Upper lobe of right lung (tissue), 1 donor: ENCODE results near the gene ADAMTS9. TPM values are rescaled to one million over a fixed set of nuclear protein-coding genes. Genes with fewer than 3 reads are reported as not detected.

Experiments
- ATAC-seq: fragments of 200-7000 bp; cut with Tn5 transposase; one replicate; pipeline ENCODE4 v1.9.1; 2020; ENCODE audit warnings: mild to moderate bottlenecking, moderate library complexity
- DNase-seq: peaks from one replicate; pipeline ENCODE4 v3.0.0-alpha.2; 2020
- H3K27ac ChIP-seq: fragments of 200-600 bp; one replicate; pipeline ENCODE4 v1.8.0; 2022
- H3K27me3 ChIP-seq: fragments of 200-600 bp; one replicate; pipeline ENCODE4 v1.8.0; 2022; ENCODE audit warnings: mild to moderate bottlenecking
- H3K36me3 ChIP-seq: fragments of 200-600 bp; one replicate; pipeline ENCODE4 v1.8.0; 2022
- H3K4me1 ChIP-seq: fragments of 200-600 bp; one replicate; pipeline ENCODE4 v1.8.0; 2022
- H3K4me3 ChIP-seq: fragments of 200-600 bp; one replicate; pipeline ENCODE4 v1.8.0; 2022; ENCODE audit warnings: mild to moderate bottlenecking
- H3K9me3 ChIP-seq: fragments of 200-600 bp; one replicate; pipeline ENCODE4 v1.8.0; 2022
- CTCF ChIP-seq: fragments of 200-600 bp; IDR thresholded peaks from one replicate; pipeline ENCODE4 v1.8.0; 2022; ENCODE audit warnings: antibody characterized with exemption
- intact Hi-C: fragments of 100-400 bp; cut with DNase I; formaldehyde crosslinking; loops from one replicate; pipeline ENCODE4 v1.11.0; 2022
- total RNA-seq: library from RNA; stranded (reverse); fragmentation: NEBNext Ultra II Directional; extraction: Animal tissue kit (Norgen Biotek cat#: 25700); gene quantifications from one replicate; pipeline ENCODE4 v1.2.1, GENCODE V29; 2021
- donor health status: DM: no; HTN: yes; CAD: no; lungs with severe emphysema.

ADAMTS9 gene
- total RNA-seq, 1 donor from 2014 or later, result 30.1 TPM

DNA sequence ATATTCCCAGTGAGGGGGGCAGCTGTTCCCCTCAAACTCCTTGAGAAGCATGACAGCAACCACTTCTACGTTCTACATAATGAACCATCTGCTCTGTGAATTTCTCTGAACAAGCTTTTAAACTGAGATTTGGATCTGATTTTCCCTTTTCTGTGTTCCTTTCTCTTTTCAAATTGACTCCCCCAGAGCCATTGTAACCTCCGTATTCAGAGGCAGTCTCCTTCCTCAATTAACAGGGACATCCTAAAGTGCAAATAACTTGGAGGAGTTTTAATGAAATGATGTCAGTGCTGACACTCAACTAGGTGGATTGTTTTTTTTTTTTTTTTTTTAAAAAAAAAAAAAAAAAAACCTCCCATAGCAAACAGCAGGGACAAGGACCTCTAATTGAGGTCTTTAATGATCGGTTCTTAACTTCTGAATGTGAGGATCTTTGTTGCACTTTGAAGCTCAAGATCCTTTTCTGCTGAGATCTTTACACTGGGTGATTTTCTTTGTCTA is 48.8 kb downstream of the ADAMTS9 start:
- no peak for DNase-seq
- no peak overlapping the region for H3K27ac ChIP-seq
- H3K27me3 ChIP-seq, result no peaks in the 10 kb centered on the region
- H3K9me3 ChIP-seq, result no peaks in the 10 kb centered on the region
- H3K4me1 ChIP-seq, result no peaks in the 10 kb centered on the region
- no peaks in the 10 kb centered on the region for H3K36me3 ChIP-seq
- intact Hi-C loops, result no loop called here
- no peak overlapping the region for H3K4me3 ChIP-seq
- no peak for ATAC-seq
- no peak for TF ChIP-seq CTCF

DNA sequence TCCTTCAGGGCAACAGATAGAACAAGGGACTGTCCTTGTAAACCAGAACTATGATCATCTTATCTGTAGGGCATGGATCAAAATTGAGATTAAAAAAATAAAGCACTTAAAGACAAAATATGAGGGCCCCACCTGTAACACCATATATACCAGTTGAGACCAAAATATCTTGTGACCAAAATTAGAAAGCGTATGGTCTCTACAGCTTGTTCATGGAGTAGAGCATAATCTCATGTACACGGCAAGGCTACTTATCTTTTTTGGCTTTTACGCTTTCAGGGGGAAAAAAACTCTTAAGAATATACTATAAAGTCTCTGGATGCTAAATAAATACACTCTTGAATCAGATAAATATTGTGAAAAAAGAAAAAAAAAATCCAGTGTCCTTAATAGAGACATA is 49.3 kb downstream of the ADAMTS9 start:
- no peaks in the 10 kb centered on the region for H3K9me3 ChIP-seq
- no peaks in the 10 kb centered on the region for H3K27me3 ChIP-seq
- TF ChIP-seq CTCF, result no peak
- peaks cover under 1% of the 10 kb centered on the region for H3K36me3 ChIP-seq
- no peaks in the 10 kb centered on the region for H3K4me1 ChIP-seq
- no peak overlapping the region for H3K4me3 ChIP-seq
- H3K27ac ChIP-seq, result no peak overlapping the region
- intact Hi-C loops, result no loop called here
- ATAC-seq (no peak), DNase-seq (no peak)

DNA sequence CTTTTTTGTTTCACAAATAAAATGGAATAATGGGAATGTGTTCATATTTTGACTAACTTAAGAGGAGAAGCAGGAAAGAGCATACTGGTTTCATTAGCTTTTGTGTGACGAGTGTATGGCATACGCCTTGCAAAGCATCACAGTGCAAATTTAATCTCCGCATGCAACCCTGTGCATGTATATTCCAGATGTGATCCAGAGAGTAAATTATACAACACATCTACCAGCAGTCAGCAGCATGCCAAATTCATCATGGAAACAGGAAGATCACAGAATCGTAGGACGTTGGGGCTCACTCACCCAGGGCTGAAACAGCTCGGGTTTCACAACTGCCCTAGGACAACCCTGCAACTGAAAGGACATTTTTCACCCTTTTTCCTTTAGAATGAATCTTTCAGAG is 53.4 kb downstream of the ADAMTS9 start:
- H3K4me1 ChIP-seq, result no peaks in the 10 kb centered on the region
- ATAC-seq, result no peak
- H3K9me3 ChIP-seq, result no peaks in the 10 kb centered on the region
- intact Hi-C loops, result no loop called here
- DNase-seq, result no peak
- H3K27ac ChIP-seq, result no peak overlapping the region
- H3K27me3 ChIP-seq, result no peaks in the 10 kb centered on the region
- no peak for TF ChIP-seq CTCF
- peaks cover 26% of the 10 kb centered on the region for H3K36me3 ChIP-seq
- H3K4me3 ChIP-seq, result no peak overlapping the region

DNA sequence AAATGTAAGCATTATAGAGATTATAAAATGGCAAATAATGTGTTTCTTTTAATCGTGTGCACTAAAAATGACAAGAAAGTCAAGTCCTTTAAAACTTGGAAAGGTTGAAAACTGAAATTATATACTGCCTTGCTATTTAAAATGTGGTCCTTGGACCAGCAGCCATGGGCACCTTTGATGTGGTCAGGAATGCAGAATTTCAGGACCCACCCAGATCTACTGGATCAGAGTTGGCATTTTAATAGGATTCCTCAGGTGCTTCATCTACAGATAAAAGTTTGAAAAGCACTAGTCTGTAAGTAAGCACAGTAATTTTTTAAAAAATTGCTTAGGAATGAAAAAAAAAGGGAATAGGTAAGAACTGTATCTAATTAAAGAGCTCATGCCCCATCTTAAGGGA is 55.8 kb downstream of the ADAMTS9 start:
- intact Hi-C loops, result no loop called here
- Histone ChIP-seq H3K27me3 (no peaks in the 10 kb centered on the region), H3K36me3 (peaks cover 26% of the 10 kb centered on the region), H3K27ac (no peak overlapping the region), H3K4me1 (no peaks in the 10 kb centered on the region), H3K9me3 (no peaks in the 10 kb centered on the region), H3K4me3 (no peak overlapping the region)
- DNase-seq (no peak), ATAC-seq (no peak)
- TF ChIP-seq CTCF, result no peak

- Histone ChIP-seq H3K36me3 (peaks cover 25% of the 10 kb centered on the region), H3K4me1 (no peaks in the 10 kb centered on the region), H3K27ac (no peak overlapping the region), H3K27me3 (no peaks in the 10 kb centered on the region), H3K4me3 (no peak overlapping the region), H3K9me3 (no peaks in the 10 kb centered on the region)
- intact Hi-C loops, result no loop called here
- no peak for TF ChIP-seq CTCF
- peak; percentile 77 for ATAC-seq
- no peak for DNase-seq
Measured at GRCh38 chr3:64627471-64628321, 60.1 kb downstream of the ADAMTS9 start.
